ENCODE results near the gene UBE3B.

DNA sequence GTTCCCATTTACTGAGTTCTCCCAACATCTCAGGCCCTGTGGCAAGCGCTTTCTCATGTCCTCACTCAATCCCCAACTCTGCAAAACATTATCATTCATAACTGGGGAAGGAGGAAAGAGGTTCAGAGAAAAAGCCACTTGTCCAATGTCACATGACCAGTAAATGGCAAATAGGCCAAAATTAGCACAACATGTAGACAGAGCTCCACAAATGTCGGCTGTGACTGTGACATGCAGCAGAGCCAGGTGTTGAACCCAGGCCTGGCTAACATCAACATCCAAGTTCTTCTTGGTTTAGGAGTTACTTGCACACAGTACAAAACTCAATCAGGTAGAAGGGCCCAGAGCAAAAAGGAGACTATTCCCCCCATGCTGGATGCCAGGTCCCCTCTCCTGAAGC, 11.1 kb upstream of the UBE3B start:
- TF ChIP-seq, protein P1, sequence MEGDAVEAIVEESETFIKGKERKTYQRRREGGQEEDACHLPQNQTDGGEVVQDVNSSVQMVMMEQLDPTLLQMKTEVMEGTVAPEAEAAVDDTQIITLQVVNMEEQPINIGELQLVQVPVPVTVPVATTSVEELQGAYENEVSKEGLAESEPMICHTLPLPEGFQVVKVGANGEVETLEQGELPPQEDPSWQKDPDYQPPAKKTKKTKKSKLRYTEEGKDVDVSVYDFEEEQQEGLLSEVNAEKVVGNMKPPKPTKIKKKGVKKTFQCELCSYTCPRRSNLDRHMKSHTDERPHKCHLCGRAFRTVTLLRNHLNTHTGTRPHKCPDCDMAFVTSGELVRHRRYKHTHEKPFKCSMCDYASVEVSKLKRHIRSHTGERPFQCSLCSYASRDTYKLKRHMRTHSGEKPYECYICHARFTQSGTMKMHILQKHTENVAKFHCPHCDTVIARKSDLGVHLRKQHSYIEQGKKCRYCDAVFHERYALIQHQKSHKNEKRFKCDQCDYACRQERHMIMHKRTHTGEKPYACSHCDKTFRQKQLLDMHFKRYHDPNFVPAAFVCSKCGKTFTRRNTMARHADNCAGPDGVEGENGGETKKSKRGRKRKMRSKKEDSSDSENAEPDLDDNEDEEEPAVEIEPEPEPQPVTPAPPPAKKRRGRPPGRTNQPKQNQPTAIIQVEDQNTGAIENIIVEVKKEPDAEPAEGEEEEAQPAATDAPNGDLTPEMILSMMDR (IDR thresholded peaks at IDR 0.05): no peak
- TF ChIP-seq POLR2A (IDR thresholded peaks at IDR 0.05): no peak
